Keratinocyte (primary cell): ENCODE measurements around the gene MTCL1. TPM values are rescaled to one million over a fixed set of nuclear protein-coding genes. Genes with fewer than 3 reads are reported as not detected.

ENCODE experiments used
- DNase-seq: peaks from one replicate; pipeline ENCODE4 v3.0.0-alpha.2; 2011; ENCODE audit warnings: low read depth, missing footprints, low spot score
- FAIRE-seq: peaks from 2 replicates; lab custom pipeline; 2011; peaks lifted over from hg19 to GRCh38; lab: Jason Lieb, UNC
- H2AFZ ChIP-seq: 2 replicates; pipeline ENCODE4 v1.6.0; 2012; ENCODE audit warnings: low read length, control low read depth, inconsistent platforms; ENCODE audit not compliant: control insufficient read depth
- H3K27ac ChIP-seq: 2 replicates; pipeline ENCODE4 v1.5.1; 2011; ENCODE audit warnings: low read length; ENCODE audit not compliant: control insufficient read depth, insufficient read depth
- H3K27me3 ChIP-seq: 3 replicates; pipeline ENCODE4 v1.6.0; 2011; ENCODE audit warnings: low read length; ENCODE audit not compliant: control insufficient read depth, insufficient read depth; ENCODE audit errors: extremely low read depth
- H3K36me3 ChIP-seq, 2 experiments: 2 replicates in 1 of 2; 3 replicates in 1 of 2; pipeline ENCODE4 v1.5.1; 2011; ENCODE audit warnings: low read length in 2 of 2, mild to moderate bottlenecking in 1 of 2; ENCODE audit not compliant: control insufficient read depth in 2 of 2, insufficient read depth in 2 of 2; ENCODE audit errors: extremely low read depth in 1 of 2
- H3K4me1 ChIP-seq: 3 replicates; pipeline ENCODE4 v1.5.1; 2011; ENCODE audit warnings: low read length; ENCODE audit not compliant: control insufficient read depth, insufficient read depth; ENCODE audit errors: extremely low read depth
- H3K4me2 ChIP-seq: 3 replicates; pipeline ENCODE4 v1.6.0; 2011; ENCODE audit warnings: low read depth, low read length; ENCODE audit not compliant: control insufficient read depth, insufficient read depth; ENCODE audit errors: extremely low read depth
- H3K4me3 ChIP-seq, 3 experiments: fragments of 200-600 bp in 1 of 3; sonication (generic) in 1 of 3; 2 replicates in 2 of 3; 3 replicates in 1 of 3; pipeline ENCODE4 v1.5.1; 2011 to 2016; ENCODE audit warnings: low read length in 3 of 3, mild to moderate bottlenecking in 3 of 3, control low read depth in 2 of 3, inconsistent platforms in 1 of 3, low read depth in 1 of 3, mixed read lengths in 1 of 3, mixed run types in 1 of 3, moderate library complexity in 1 of 3; ENCODE audit not compliant: control insufficient read depth in 2 of 3, insufficient read depth in 2 of 3; ENCODE audit errors: extremely low read depth in 1 of 3
- H3K79me2 ChIP-seq: 2 replicates; pipeline ENCODE4 v1.6.0; 2012; ENCODE audit warnings: low read length; ENCODE audit not compliant: control insufficient read depth, insufficient read depth
- H3K9ac ChIP-seq: 3 replicates; pipeline ENCODE4 v1.6.0; 2011; ENCODE audit warnings: low read length; ENCODE audit not compliant: control insufficient read depth, insufficient read depth; ENCODE audit errors: extremely low read depth
- H3K9me1 ChIP-seq: 3 replicates; pipeline ENCODE4 v1.6.0; 2011; ENCODE audit warnings: low read length; ENCODE audit not compliant: control insufficient read depth, insufficient read depth; ENCODE audit errors: extremely low read depth
- H3K9me3 ChIP-seq: 2 replicates; pipeline ENCODE4 v1.5.1; 2012; ENCODE audit warnings: low read depth, low read length; ENCODE audit not compliant: control insufficient read depth
- H4K20me1 ChIP-seq: 3 replicates; pipeline ENCODE4 v1.6.0; 2011; ENCODE audit warnings: low read length; ENCODE audit not compliant: control insufficient read depth, insufficient read depth; ENCODE audit errors: extremely low read depth
- EZH2 ChIP-seq: IDR thresholded peaks from one replicate; pipeline ENCODE4 v1.6.1; 2012; ENCODE audit warnings: inconsistent platforms, mild to moderate bottlenecking, low read length, moderate library complexity
- dilution Hi-C: fragments of 300-500 bp; cut with MboI; formaldehyde crosslinking; loops from one replicate; pipeline ENCODE4 v1.7.0; 2020; ENCODE audit warnings: low sequenced_read_pairs; ENCODE audit not compliant: extremely low pct_ligation_motif_present
- polyA plus RNA-seq, 5 experiments: library from polyadenylated mRNA; depleted of rRNA in 3 of 5; stranded (reverse) in 3 of 5; stranded (forward) in 1 of 5; unstranded in 1 of 5; fragments of >200 nt; gene quantifications; 1 replicate in 1 of 5; 2 replicates in 3 of 5; 3 replicates in 1 of 5; pipeline versions ENCODE4 v1.2.1 to v1.2.3, GENCODE V29; 2011 to 2012; ENCODE audit warnings: missing spikeins in 2 of 5, low read depth in 1 of 5, low replicate concordance in 1 of 5
- TF ChIP-seq, protein P1 (sequence below), 3 experiments: IDR thresholded peaks in 1 of 3; conservative IDR thresholded peaks in 1 of 3; optimal IDR thresholded peaks in 1 of 3; 2 replicates in 2 of 3; 3 replicates in 1 of 3; pipeline versions ENCODE3 to v1.5.1; 2011; ENCODE audit warnings: low read length in 3 of 3, mild to moderate bottlenecking in 3 of 3, moderate library complexity in 2 of 3, control low read depth in 1 of 3, inconsistent platforms in 1 of 3; ENCODE audit not compliant: insufficient read depth in 2 of 3; ENCODE audit errors: extremely low read depth in 1 of 3

MTCL1 gene
- polyA plus RNA-seq, 1 donor (not counting 4 experiments of a cell fraction or from before 2014, with no cell fraction given), result 15.4 TPM

DNA sequence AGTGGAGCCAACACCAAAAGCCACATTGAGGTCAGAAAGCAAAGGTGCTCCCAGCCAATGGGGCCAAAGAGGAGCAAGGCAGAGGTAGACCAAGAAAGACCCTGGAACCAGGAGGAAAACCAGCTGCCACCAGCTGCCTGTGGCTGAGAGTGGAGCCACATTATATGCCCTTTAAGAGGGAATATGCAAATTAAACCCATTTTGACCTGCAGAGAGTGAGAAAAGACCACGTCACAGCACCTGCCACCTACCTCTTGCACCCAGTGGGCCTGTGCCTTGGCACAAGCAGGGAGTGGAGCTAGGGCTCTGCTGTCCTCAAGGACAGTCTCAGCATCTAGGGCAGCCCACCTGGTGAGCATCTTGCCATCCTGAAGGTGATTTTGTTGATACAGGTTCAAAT is 161.3 kb downstream of the MTCL1 start:
- Histone ChIP-seq H3K4me1 (peaks cover 25% of the 10 kb centered on the region), H2AFZ (no peak overlapping the region), H3K79me2 (no peaks in the 10 kb centered on the region), H4K20me1 (no peaks in the 10 kb centered on the region), H3K9ac (no peak overlapping the region), H3K27me3 (no peaks in the 10 kb centered on the region), H3K27ac (no peak overlapping the region), H3K9me3 (no peaks in the 10 kb centered on the region), H3K36me3 (no peaks in the 10 kb centered on the region), H3K4me3 (no peak overlapping the region), H3K4me2 (no peak overlapping the region), H3K9me1 (no peaks in the 10 kb centered on the region)
- TF ChIP-seq EZH2, result no peak
- TF ChIP-seq, protein P1, sequence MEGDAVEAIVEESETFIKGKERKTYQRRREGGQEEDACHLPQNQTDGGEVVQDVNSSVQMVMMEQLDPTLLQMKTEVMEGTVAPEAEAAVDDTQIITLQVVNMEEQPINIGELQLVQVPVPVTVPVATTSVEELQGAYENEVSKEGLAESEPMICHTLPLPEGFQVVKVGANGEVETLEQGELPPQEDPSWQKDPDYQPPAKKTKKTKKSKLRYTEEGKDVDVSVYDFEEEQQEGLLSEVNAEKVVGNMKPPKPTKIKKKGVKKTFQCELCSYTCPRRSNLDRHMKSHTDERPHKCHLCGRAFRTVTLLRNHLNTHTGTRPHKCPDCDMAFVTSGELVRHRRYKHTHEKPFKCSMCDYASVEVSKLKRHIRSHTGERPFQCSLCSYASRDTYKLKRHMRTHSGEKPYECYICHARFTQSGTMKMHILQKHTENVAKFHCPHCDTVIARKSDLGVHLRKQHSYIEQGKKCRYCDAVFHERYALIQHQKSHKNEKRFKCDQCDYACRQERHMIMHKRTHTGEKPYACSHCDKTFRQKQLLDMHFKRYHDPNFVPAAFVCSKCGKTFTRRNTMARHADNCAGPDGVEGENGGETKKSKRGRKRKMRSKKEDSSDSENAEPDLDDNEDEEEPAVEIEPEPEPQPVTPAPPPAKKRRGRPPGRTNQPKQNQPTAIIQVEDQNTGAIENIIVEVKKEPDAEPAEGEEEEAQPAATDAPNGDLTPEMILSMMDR (optimal IDR thresholded peaks at IDR 0.05 in 1 of 3, IDR thresholded peaks at IDR 0.05 in 1 of 3, conservative IDR thresholded peaks at IDR 0.05 in 1 of 3; ENCODE audit: extremely low read depth in 1 of 3, insufficient read depth in 2 of 3, low read length in 3 of 3), result no peak
- dilution Hi-C loops, result no loop called here
- DNase-seq (no peak), FAIRE-seq (no peak)

DNA sequence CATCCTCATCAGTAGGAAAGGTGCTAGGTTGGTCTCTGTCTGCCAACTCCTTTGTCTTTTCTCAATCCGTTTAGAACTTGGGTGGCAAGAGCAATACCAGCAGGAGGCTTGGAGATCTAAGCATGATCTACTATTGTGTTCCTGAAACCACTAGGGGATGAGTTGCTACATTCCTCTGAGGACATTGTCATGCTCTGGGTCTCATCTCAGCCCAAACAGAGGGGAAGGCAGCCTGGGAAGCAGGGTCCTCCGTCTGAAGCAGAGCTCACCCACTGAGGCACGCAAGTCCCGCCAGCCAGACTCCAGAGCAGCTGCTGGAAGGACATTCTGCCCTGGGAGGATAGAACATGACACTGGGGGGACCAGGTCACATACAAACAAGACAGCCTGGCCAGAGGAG is 162.9 kb downstream of the MTCL1 start:
- Histone ChIP-seq H3K27me3 (no peaks in the 10 kb centered on the region), H4K20me1 (no peaks in the 10 kb centered on the region), H3K9ac (no peak overlapping the region), H2AFZ (no peak overlapping the region), H3K9me3 (no peaks in the 10 kb centered on the region), H3K9me1 (no peaks in the 10 kb centered on the region), H3K4me1 (peaks cover 28% of the 10 kb centered on the region), H3K27ac (no peak overlapping the region), H3K4me3 (no peak overlapping the region), H3K36me3 (no peaks in the 10 kb centered on the region), H3K4me2 (no peak overlapping the region), H3K79me2 (no peaks in the 10 kb centered on the region)
- dilution Hi-C loops, result no loop called here
- no peak for DNase-seq
- FAIRE-seq, result no peak
- TF ChIP-seq, protein P1 (optimal IDR thresholded peaks at IDR 0.05 in 1 of 3, IDR thresholded peaks at IDR 0.05 in 1 of 3, conservative IDR thresholded peaks at IDR 0.05 in 1 of 3; ENCODE audit: extremely low read depth in 1 of 3, insufficient read depth in 2 of 3, low read length in 3 of 3), result no peak
- no peak for TF ChIP-seq EZH2
